Stimulated activated CD8-positive, alpha-beta memory T cell treated with anti-CD3 and anti-CD28 coated beads, Interleukin-4, amount 100 ng/mL, for 48 hours (primary cell): ENCODE measurements around the gene ETV3L.

Experiments used
- DNase-seq: peaks from one replicate; pipeline ENCODE4 v3.0.0-alpha.2; 2020

ETV3L gene

DNA sequence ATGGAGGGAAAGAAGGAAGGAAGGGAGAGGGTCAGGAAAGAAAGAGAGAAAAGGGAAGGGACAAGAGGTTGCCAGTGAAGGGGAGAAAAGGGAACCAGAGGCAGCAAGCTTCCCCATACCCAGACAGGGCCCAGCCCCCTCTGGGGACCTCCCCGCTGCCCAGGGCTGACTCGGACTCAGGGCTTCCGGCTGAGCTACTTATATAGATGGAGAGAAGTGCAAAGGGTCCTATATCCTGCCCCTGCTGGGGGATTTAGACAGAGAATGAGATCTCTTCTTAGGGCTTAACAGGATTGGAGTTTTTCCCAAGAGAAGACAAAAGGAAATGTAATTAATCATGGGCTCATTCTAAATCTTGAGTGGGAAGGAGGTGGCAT is at the start of gene ETV3L:
TSS of gene ETV3L (minus strand) at position 176 of the 377 bp plus-strand sequence. CDS start 285 bp downstream, outside the sequence.
- no peak for DNase-seq

DNA sequence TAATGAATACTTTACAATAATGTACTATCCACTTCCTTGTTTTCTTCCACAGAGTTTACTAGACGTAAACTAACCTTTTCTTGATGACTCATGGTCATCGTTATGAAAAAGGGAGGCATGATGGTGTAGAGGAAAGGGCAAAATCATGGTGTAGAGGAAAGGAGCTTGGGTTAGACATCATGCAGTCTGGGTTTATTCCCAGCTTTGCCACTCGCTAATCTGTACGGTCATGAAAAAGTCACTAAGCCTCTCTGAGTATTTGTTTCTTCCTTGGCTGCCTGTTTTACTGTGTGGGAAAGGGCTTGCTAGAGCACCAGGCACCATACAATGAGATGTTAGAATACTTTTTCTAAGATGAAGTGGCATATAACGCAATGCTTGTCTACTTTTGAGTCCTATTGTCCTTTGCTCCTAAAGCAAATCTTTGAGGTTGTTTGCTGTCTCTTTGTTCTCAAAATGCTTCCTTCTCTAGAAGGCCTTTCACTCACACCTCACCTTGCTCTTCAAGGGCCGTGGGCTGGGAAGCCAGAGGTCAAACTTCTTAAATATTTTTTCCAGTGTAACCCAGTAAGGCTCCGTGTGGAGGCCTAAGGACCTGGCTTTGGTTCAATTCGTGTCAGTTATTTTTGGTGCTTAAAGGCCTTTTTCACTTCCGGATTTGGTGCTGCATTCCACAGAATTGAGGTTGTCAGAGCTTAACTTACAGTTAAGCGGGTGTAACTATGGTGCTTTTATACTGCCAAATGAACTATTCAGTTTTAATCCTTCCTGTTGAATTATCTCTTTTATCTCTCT is 48.5 kb upstream of the ETV3L start:
- no peak for DNase-seq

DNA sequence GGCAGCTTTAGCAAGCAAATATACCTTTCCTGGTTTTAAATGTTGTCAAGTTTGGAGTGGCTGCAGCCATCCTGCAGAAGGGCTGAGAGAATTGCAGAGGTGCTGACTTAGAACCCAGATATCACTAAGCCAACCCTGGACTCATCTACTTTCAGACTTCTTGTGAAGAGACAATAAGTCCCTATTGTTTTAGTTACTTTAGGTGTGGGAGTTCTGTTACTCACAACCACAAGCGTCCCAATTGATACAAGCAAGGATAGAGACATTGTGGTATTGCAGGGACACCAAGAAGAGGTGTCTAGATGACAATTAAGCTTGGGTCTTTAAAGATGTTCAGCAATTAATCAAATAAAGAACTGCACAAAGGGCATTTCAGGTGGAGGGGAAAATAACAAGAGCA is 47.4 kb upstream of the ETV3L start:
- no peak for DNase-seq

DNA sequence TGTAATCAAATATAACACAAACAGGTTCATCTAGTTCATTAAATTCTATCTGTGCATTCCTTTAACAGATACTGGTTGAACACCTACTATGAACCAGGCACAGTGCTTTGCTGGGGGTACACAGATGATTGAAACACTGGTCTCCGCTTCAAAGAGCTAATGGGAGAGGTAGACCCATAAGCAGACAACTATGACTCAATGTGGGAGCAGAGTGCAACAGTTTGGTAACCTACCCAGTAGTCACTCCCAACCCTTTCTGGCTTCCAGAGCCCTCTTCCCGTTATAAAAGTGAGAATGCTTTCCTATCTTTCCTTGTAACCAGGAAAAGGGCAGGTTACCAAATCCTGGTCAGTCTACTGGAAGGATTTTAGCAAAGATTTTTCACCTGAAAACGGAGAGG is 46.6 kb upstream of the ETV3L start:
- no peak for DNase-seq

DNA sequence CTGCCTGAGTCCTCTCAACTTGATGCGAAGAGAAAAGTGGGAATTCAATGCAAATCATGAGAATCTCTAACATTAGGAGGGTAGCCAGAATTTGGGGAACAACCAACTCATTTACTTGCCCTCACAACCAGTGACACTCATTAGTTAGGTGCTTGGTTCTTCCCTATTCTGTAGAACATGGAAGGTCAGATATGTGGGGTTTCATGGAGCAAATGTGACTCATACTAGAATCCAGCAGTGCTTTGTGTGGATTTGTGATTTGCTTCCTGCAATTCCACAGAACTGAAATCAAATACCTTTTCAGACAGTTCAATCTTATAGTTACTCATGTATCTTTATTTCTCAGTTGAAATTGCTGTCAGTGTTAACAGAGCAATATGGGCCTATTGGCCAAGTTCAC is 45.5 kb upstream of the ETV3L start:
- no peak for DNase-seq

DNA sequence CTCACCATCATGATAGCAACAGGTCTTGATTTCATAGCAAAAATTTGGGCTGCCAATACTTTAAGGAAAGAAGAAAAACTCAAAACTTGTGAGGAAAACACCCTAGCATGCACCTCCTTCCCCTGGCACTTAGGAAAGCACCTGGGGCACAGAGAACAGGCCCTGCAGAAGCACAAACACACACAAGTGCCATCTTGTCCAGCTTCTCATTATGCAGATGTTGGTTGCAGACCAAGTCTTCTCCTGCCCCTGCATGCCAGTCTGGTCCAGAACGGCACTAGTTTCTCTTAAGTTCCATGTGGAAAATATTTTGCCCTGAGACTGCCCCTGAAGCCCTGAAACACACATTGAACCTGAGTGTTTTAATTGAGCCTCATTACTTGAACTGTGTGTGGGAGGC is 44.9 kb upstream of the ETV3L start:
- DNase-seq = no peak

DNA sequence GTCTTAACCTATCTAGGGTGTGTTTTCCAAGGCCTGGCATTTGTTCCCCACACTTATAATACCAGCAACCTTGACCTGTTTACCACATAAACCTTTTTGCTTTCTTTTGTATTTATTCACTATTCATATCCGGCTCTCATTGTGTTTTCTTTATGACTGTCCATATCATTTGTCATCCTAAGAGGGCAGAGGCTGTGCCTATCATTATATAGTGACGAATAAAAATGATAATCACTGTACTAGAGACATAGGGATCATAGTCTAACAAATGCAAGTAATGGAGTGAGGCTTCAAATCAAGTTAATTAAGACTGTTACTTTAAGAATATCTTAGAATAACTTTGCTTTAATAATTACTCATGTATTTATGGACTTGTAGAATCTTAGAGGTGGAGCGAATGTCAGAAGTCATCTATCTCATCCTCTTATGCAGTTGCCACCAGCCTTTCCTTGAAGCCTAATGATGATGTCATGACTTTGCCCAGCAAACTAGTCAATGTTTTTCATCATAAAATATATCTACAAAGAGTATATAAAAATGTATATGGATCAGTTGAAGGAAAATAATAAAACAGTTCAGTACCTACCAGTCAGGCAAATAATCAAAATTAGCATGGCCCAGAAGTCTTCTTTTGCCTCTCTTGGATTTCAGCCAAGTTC is 43.3 kb upstream of the ETV3L start:
- no peak for DNase-seq

DNA sequence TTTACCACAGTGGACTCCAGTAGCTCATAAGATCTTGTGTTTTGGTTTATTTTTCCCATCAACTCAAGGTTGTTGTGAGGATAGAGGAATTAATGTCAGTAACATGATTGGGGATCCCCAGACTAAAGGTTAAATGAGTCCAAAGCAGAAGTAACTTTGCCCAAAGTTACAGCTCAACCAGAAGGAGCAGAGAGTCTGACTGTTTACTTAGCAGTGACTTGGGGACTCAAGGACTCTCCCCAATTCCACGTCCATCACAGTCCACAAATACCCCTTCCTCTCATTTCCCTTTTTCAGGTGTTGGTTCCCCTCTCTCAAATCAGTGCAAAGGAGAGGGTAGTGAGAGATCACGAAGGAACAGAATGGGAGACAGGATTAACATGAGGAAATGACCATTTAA is 42.6 kb upstream of the ETV3L start:
- DNase-seq = no peak

DNA sequence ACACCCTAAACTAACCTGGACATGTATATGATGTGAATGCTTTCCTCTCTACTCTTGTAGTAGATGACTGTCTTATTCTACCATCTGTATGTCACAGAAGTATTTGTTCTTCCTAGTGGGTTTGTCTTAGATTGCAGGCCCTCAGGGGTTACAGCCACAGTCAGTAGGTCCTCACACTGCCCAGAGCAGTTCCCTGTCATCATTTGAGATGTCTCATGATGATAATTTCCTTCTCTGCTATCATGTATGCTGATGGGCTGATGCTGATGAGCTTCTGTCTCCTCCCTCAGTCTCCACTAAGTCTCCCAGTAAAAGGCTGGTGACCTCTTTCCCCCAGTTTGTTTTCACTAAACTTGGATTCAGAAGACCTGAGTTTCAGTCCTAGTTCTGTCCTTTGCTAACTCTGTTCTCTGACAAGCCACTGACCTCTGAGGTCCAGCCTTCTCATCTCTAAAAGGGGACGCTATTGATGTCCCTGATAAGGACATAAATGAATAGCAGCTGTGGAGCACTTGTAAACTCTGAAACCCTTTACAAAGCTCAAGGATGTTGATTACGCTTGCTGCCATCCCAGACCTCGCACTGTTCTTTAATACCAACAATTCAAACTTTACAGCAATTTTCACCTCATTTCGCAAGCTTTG is 41.7 kb upstream of the ETV3L start:
- no peak for DNase-seq

DNA sequence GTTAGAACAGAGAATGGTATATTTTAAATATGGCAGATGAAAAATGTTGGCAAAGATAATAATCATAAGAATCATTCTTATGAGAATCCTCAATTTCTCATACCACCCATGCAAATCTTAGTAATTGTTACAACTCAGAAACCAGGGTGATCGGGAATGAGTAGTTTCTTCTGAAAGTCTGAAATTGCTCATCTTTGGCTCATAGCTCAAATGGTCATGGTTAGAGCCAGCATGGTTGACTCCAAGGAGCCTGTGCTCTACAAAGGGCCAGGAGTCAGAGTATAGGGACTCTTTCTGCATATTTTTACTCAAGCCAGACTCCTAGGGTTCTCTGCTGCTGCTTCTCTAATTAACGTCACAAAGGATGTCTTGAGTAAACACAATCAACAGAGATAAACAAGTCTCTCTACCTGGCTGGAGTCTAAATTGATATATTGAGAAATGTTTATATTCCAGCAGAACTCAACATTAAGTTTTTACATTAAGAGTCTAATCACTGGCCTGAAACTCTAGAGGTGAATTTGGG is 40.5 kb upstream of the ETV3L start:
- no peak for DNase-seq

DNA sequence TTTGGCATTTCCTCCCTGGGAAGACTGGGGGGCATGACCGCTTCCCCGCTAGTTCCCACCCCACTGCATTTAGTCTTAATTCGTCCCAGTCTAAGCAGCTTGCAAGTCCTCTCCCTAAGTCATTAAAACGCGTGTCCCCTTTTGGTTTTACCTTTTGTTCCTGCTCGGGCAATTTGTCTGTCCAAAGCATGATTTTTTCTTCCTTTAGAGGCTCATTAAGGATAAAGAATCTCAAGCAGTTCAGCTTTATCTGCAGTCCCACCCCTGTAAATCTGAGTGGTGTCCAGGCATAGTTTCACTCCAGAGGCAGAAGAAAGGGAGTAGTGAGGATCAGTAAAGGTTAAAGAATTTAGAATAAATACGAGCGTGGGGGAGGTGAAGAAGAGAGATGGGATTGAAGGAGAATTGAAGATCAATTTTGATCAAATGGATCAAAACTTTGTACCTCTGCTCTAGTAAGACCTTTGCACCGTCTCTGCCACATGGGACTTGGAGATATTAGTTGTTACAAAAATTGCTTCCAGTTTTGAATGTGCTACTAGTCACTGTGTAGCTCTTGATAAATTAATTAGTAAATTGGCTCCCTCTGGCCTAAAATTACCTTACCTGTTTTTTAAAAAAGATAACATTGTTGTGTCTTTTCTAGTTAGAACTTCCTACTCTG is 39.6 kb upstream of the ETV3L start:
- no peak for DNase-seq

DNA sequence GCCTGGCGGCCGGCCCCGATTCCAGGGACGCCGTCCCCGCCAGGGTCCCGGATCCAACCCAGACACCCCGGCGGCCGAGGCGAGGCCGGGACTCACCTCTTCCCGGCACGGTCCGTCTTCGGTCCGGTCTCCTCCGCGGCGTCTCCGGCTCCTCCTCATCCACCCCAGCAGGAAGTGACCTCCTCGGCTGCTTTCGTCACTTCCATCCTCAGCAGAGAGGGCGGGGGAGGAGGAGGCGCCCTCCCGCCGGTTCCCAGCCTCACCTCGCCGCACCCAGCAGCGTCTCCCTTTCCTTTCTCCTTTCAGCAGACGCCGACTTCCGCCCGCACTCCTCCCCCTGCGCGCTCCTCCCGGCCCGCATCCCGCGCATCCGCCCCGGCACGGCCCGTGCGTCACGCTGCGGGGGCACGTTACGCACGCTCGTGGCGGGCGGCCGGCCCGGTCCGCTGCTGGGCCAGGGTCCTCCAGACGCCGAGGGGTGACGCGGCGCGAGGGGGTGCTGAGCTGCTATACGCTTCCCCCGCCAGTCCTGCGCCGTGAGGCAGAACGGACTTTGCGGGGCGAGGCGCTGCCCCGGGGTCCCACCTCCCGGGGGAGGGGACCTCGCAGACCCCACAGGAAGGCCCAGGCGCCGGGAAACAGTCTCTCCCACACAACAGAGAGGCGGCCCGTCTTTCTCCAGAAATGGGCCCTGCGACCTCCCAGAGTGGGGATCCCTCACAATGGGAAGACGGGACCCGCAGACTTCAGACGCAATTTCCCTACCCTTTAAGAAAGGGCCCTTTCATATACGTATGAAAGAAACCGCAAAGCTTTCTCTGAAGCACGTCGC is 38.8 kb upstream of the ETV3L start, which contains the start of gene ETV3:
TSS of gene ETV3 (minus strand) at position 176 of the 832 bp plus-strand sequence. CDS start 2,043 bp downstream, outside the sequence.
- peak; percentile 90 for DNase-seq

DNA sequence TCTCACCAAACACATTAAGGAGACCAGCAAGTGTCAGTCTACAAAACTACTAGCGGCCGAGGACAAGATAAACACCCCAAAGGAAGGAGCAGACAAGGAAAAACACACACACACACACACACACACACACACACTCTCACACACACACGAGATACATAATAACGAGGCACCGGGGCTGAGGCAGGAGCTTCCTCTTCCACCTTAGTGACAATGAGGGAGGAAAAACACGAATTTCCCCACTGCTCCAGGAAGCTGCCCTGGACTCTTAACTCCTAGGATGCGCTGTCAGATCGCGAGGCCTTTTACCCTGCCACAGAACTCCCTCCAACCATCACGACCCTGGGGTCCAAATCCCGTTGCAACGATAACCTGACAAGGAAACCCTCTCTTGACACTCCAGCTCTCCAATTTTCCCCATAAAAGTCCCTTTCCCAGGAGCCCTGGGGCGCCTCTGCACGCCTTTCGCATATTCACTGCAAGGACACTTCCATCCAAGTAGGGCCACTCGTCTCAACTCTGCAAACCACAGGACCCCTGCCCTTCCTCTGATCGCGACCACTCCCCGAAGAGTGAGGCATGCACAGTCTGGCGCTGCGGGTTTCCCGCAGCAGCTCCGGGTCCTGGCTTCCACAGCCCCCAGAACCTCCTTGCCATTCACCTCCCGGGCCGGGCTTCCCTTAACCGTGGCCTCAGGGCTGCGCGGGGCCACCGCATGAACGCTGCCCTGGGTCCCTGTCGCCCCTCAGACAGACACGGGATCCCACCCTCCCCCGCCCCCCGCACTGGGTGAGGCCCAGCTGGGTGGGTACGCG is 38.0 kb upstream of the ETV3L start:
- DNase-seq = no peak

DNA sequence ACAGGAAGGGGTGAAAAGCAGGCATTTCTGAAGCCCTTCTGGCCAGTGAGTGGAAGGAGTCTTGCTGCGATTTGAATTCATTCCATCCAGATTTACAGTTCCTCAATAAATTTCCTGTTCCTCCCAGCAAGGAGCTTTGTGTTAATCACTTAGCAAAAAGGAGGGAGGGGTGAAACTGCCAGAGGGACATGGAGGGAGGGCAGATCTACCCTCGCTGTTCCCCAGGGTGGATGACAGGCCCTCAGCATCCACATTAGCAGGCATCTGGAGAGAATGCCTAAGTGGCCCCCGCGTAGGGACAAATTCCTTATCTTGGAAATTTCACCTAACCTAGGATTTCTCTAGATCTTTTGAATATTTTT is 37.4 kb upstream of the ETV3L start:
- peak; percentile 24 for DNase-seq

DNA sequence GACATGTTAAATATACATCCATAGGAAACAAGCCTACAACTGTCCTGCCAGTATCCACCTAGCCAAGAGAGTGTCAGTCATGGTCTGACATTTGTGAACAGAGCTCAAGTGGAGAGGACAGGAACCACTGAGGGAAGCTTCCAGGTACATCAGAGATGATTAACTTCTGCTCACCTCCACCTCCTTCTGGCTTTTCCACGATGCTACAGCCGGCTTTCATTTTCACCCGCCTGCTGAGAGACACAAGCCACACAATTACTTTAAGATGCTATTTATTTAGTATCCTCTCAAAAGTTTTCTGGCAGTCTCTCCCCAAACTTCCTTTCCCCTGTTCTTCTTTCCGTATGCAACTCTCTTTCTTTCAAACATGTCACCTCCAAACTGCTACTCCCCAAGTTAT is 36.5 kb upstream of the ETV3L start:
- peak; percentile 29 for DNase-seq

DNA sequence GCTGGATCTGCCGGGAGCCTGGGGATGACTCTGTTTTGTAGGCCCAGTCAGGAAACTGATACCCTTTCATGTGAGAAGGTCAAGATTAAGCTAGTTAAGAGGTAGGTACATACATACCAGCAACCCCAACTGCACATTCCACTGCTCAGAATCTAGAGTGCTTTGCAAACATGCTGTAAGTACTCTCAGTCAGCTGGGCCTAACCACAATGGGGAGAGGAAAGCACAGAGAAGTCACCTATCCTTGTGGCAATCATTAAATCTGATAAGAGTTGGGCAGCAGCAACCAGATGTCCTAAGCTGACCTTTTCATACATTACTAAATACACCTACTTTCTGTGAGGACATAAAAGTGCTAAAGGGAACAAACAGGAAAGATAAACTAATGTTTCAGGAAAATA is 36.0 kb upstream of the ETV3L start:
- DNase-seq = peak; percentile 23

DNA sequence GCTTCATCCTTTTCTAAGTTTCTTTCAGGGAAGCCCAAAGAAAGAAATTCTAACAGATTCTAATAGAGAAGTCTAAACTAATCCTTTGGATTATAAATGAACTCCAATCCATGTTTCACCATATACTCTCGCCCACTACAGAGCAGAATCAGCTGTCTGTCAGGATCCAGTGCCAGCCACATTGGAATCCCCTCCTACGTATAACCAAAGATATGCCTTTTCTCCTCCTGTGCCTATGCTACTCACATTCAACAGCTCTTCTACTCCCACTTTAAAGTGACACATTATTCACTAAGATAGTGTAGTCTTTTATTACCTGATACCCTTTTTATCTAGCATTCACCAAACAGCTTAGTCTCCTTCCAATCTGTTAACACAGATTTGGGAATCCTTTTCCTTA is 35.5 kb upstream of the ETV3L start:
- DNase-seq = no peak

DNA sequence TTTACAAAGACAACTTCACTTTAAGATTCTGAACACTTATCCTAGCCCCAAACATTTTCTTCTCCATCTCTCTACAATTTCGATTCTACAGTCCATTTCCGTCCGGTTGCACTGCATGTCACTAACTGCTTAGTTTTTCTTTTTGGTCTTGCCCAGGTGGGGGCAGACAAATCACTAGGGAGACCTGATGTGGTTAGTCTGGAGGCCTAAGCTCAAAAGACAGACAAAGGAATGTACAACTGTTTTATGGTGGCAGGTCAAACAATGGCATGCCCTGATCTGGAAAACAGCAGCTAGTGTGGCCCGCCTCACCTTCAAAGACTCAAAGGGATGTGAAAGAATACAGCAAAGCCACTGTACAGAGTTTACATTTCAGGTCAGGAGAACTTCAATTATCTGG is 34.8 kb upstream of the ETV3L start:
- no peak for DNase-seq

DNA sequence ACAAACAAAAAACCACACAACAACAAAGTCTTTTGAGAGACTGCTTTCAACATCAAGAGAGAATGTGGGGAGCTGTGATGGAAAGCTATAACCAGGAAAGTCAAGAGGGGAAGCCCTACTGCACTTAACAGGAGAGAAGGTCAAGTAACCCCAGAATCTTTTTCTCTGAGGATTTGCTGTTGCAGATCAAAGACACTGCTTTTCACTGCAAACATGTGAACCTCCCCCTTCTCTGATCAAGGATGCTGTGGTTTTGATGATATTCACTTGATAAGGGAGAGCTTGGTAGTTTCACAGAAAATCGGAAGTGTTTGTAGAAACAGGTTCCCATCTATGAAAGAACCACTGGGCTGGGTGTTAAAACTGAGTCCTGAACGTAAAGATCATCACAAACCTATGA is 33.8 kb upstream of the ETV3L start:
- peak; percentile 18 for DNase-seq

DNA sequence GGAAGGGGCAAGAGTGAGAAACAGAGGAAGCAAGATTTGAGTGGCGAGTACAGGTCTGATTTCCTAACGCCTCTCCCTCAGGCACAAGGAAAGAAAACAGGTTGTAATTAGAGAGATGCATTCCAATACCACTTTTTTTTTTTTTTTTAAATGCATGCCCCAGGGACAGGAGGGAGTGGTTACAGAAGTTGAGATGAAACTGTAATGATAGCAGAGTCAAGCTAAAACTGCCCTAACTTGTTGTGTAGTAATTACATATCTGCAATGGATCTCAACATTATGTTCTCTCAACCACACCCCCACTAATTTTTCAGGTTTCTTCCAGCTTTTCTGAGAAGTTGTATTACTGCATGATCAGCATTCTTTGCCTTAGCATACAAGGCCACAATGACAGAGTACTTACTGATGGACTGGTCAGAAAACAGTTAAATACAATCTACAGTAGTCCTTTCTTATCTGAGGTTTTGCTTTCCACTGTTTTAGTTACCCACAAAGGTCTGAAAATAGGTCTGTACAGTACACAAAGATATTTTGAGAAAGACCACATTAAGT is 33.1 kb upstream of the ETV3L start:
- no peak for DNase-seq

DNA sequence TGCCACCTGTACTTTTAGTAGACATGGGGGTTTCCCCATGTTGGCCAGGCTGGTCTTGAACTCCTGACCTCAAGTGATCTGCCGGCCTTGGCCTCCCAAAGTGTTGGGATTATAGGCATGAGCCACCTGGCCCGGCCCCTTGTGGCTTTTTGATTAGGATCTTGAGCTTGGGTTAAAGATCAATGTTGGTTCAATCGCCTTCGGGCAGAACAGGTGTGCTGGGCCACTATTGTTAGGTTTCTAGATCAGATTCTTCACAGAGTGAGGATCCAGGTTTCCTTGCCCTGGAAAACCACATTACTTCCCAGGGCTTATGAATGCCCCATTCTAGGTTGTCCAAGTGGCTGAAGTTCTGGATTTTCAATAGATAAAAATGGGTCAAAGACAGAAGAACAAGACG is 32.5 kb upstream of the ETV3L start:
- no peak for DNase-seq
